GF-D8 (cell line): ENCODE measurements around the gene AGPS.
"Not testable (repeated sequence)": the region's sequence is repeated elsewhere in the genome, so short reads cannot be mapped to it uniquely, and the experiment has no call there.

Source experiments
- DNase-seq: peaks from one replicate; lab custom pipeline; 2025; lab: John Stamatoyannopoulos, UW

AGPS gene

DNA sequence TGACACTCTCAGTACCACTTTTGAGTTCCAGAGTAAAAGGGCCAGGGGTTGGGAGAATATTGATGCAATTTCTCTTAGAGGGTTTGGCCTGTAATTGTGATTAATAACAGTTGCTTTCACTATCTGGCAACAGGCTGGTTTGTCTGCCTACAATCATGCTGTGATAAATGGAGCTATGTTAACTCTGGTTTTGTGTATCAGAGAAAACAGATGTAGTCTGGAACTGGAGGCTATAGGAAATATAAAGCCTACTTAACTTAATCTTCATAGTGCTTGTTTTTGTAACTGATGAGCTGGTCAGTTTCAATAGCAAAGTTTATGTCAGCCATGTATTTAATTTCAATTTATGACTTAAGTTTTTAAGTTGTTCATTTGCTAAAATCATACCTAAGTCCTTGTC lies 138.0 kb downstream of the AGPS start:
- no peak for DNase-seq

DNA sequence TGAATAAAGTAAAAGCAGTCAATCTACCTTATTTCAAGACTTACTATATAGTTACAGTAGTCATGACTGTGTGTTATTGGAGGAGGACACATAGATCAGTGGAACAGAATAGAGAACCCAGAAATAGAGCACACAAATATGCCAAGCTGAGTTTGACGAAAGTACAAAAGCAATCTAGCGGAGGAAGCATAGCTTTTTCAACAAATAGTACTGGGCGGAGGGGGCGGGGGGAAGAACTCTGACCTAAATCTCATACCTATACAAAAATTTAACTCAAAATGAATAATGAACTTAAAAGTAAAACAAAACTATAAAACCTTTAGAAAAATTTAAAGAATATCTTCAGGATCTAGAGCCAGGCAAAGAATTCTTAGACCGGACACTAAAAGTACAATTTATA lies 139.1 kb downstream of the AGPS start:
- DNase-seq: no peak

DNA sequence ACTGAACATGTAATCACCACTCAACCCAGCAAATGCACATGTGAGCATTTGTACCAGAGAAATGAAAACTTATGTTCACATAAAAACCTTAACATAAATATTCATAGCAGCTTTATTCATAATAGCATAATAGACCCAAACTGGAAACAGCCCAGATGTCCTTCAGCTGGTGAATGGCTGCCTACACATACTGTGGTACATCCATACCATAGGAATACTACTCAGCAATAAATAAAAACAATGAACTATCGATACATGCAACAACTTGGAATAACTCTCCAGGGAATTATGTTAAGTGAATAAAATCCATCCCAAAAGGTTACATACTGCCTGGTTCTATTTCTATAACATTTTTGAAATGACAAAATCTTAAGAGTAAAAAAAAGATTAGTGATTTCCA lies 140.0 kb downstream of the AGPS start:
- no peak for DNase-seq

GRCh38 chr2:177533253-177533652 lies 140.7 kb downstream of the AGPS start:
- DNase-seq: no peak

DNA sequence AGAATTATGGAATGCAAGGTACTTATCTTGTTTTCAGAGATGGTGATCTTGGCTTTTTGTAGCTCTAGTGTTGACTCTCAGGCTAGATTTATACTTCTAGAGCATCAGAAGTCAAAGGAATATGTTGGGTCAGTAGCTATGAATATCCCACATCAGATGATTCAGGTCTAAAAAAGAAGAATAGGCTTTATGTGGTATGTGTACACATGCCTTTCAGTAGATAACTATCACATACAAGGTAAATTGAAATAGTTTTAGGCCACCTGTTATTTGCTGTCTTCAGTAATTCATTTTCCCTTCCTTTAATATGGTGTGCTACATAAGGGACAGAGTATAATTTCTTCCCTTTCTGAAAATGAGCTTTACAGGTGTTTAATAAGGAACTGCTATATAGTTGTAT lies 142.4 kb downstream of the AGPS start:
- no peak for DNase-seq

- DNase-seq: no peak
These were observed 143.5 kb downstream of the AGPS start for GRCh38 chr2:177535958-177536504.

GRCh38 chr2:177537213-177537612 lies 144.6 kb downstream of the AGPS start:
- DNase-seq: no peak

- DNase-seq: no peak
These were observed 145.1 kb downstream of the AGPS start for GRCh38 chr2:177537636-177538035.

DNA sequence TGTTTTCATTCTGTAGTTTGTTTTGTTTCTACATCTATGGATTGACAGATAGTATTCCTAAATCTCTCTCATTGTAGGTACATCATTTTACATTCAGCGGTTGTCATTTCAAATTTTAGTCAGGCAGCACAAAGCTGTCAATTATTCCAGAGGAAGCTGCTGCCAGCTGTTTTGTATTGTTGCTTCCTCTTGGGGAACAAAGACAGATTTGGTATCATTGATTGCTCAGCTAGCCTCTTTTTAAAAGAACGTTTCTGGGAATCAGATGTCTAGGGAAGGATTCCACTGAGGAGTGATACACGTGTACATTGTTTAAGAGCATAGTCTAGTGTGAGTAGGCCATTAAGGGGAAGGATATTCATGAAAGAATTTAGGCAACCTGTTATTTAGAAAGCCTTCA lies 145.8 kb downstream of the AGPS start:
- no peak for DNase-seq

GRCh38 chr2:177540283-177540682 lies 147.7 kb downstream of the AGPS start:
- DNase-seq: no peak

- DNase-seq: no peak
These were observed 148.9 kb downstream of the AGPS start for GRCh38 chr2:177541258-177541991.

GRCh38 chr2:177542396-177542795 lies 149.8 kb downstream of the AGPS start:
- no peak for DNase-seq

DNA sequence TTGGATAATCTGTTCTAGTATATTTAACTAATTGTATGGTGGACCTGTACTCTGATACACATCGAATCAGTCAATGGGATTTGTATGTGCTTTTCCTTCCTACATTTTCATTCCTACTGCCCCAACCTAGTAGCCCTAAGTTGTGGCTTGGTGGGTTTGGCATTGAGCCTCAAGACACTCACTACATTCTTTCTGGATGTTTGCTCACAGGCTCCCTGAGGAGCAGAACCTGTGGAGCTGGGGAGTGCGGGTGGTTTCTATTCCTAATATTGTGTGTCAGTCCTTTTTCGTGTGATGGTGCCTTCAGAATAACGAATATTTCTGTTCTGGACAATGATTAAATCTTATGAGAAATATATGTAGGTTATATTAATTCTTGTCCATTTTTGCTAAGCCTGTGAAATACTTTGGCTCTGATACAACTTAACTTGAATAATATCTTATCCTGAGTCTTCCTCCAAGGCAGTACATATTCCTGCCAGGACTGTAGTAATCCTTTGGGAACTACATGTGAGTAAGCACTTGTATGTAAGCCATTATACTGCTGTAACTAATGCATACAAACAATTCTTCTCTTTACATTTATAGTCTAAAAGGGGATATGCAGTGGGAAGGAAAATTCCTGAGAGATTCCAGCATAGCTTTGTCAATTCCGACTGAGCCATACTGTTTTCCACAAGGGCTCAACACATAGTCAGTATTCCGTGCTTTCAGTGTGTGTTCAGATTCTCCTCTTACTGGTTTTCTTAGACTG lies 150.6 kb downstream of the AGPS start:
- DNase-seq: no peak

GRCh38 chr2:177545143-177545542 lies 152.6 kb downstream of the AGPS start:
- no peak for DNase-seq

DNA sequence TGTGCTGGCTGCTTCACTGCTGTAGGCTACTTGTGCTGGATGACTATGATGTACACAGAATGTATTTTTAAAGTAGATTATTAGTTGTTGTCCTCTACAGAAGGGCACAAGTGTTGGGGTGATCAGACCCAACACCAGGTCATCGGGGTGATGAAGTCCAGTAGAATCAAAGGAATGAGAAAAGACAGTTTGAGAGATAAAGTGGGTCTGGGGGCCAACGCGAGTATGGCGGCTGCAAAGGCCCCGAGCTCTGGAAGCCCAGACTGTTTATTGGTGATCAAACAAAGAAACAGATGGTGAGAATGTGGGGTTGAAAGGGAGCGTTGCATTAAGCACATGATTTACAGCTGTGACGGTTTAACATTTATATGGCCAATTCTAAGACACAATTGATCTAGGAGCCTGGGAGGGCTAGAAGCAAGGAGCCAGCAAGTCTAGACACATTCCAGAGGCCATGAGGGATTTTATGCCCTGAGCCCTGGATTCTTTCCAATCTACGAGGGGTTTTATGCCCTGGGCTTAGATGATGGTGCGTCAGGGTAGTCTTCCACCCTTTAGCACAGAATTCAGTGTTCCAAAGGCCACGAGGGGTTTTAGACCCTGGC lies 153.5 kb downstream of the AGPS start:
- DNase-seq: no peak

- DNase-seq: no peak
These were observed 154.5 kb downstream of the AGPS start for GRCh38 chr2:177547122-177547521.

DNA sequence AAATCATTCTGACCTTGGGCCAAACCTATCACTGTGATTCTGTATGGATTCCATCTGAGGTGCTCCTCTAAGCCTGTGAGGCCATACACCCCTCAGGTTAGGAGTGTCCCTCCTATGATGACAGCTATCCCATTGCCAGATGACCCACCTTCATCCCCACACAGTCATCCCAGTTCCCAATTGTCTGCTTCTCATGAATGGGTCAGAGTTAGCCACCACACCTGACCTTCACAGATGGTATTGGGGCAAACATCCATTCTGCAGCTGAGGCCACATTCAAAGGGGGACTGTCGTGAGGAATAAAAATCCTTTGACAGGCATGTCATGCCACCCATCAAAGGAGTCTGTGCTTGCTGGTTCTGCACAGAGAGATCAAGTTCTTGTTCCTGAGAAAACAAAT lies 155.2 kb downstream of the AGPS start:
- no peak for DNase-seq

DNA sequence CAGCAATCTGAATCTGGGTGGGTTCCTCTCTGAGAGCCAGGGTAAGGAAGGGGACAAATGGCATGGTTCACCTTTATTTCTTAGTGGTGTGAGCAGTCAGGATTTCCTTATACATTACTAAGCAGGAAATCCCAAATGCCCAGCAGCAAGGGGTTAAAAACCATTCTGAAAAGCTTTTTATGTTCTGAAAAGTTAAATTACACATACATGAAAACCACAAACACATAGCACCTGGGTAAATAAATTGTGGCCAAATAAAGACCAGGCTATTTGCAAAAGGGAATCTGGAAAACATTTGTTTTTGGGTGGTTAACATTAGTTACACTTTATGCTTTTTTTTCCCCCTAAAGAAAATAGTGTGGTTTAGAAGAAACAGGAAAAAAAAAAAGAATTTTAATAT lies 156.1 kb downstream of the AGPS start:
- DNase-seq: no peak

DNA sequence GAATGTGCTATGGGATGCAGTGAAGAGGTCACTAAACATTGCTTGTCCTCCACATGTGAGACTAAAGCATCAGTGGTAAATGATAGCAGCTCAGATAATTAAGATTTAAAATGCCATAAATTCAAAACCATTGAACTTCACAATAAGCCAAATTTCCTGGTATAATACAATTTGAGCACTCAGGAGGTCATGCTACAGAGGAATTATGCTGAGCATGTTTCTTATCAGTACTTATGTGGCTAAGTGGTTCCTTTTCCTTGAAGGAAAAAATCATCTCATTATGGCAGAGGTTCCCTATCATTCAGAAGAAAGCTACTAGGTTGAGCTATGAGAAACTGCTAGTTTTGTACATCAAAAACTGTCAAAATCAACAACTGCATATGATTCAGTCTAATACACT lies 156.6 kb downstream of the AGPS start:
- no peak for DNase-seq

GRCh38 chr2:177550264-177551200 lies 158.0 kb downstream of the AGPS start:
- DNase-seq: no peak

GRCh38 chr2:177551360-177551759 lies 158.8 kb downstream of the AGPS start:
- DNase-seq: not testable (repeated sequence)

DNA sequence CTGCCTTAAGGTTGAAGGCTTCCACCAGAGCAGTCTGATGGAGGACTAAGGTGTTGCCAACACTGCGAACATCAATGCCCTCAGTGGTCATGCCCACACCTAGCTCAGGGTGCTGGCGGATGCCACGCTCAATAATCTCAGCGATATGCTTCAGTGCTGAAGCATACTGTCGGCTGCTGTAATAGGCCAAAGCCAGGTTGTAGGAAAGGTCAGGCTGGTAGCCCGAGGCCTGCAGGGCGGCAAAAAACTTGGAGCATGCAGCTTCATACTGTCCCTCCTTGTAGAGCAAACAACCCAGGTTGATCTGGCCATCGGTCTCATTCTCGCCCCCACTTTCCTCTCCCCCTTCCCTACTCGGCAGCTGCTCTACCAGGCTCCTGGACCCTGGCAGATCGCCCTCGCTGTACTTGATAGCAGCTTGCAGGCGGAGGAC lies 159.4 kb downstream of the AGPS start:
- DNase-seq: no peak
